Measurements from ENCODE around the gene PLEKHJ1. TPM values are rescaled to one million over a fixed set of nuclear protein-coding genes. Genes with fewer than 3 reads are reported as not detected.

PLEKHJ1 gene
- total RNA-seq, 1 donor from 2014 or later: 78.3 TPM

DNA sequence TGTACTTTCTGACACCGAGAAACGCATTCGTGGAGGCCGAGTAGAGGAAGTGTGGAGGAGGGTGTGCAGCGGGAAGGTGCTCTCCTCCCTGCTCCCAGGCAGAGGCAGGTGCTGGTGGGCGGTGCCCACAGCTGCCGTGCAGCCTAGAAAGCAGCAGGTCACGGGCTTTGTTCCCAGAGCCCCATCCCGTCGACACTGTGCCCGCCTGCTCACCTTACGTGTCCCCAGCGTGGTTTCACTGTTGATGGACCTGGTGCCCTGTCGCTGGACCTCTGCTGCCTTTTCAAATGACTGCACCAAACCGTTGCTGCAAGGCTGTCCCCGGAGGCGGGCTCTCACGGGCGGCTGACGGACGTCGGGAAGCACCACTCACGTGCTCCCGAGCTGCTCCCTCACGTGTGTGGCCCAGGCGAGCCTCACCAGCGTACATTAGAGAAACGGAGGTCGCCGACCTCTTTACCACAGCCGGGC is 20.8 kb downstream of the PLEKHJ1 start:
- no peak for TF ChIP-seq EZH2 (IDR thresholded peaks at IDR 0.05; ENCODE audit: insufficient read depth, low read length)
- TF ChIP-seq, protein P1, sequence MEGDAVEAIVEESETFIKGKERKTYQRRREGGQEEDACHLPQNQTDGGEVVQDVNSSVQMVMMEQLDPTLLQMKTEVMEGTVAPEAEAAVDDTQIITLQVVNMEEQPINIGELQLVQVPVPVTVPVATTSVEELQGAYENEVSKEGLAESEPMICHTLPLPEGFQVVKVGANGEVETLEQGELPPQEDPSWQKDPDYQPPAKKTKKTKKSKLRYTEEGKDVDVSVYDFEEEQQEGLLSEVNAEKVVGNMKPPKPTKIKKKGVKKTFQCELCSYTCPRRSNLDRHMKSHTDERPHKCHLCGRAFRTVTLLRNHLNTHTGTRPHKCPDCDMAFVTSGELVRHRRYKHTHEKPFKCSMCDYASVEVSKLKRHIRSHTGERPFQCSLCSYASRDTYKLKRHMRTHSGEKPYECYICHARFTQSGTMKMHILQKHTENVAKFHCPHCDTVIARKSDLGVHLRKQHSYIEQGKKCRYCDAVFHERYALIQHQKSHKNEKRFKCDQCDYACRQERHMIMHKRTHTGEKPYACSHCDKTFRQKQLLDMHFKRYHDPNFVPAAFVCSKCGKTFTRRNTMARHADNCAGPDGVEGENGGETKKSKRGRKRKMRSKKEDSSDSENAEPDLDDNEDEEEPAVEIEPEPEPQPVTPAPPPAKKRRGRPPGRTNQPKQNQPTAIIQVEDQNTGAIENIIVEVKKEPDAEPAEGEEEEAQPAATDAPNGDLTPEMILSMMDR (IDR thresholded peaks at IDR 0.05; ENCODE audit: insufficient read depth, low read depth, low read length): no peak
- no peak overlapping the region for H3K4me2 ChIP-seq (ENCODE audit: low read length)
- Mint-ChIP-seq H3K36me3 (ENCODE audit: low read depth, unreplicated experiment) (peaks cover 14% of the 10 kb centered on the region), H3K9me3 (ENCODE audit: unreplicated experiment) (no peaks in the 10 kb centered on the region), H3K27me3 (ENCODE audit: low read depth, unreplicated experiment) (no peaks in the 10 kb centered on the region), H3K4me1 (ENCODE audit: low read depth, unreplicated experiment) (peaks cover 2% of the 10 kb centered on the region), H3K27ac (ENCODE audit: unreplicated experiment) (no peak overlapping the region), H3K4me3 (ENCODE audit: unreplicated experiment) (no peak overlapping the region)
- H4K20me1 ChIP-seq (ENCODE audit: insufficient read depth, low read length): peaks cover 27% of the 10 kb centered on the region
- FAIRE-seq (no peak), DNase-seq (ENCODE audit: low read depth) (no peak)
- H3K79me2 ChIP-seq (ENCODE audit: insufficient read depth, low read length): peaks cover 3% of the 10 kb centered on the region
- H3K9me3 ChIP-seq (ENCODE audit: insufficient read depth, low read depth, low read length): no peaks in the 10 kb centered on the region
- peaks cover 21% of the 10 kb centered on the region for H3K36me3 ChIP-seq (ENCODE audit: insufficient read depth, low read length)
- H3K27ac ChIP-seq (ENCODE audit: low read depth, low read length): no peak overlapping the region
- H3K27me3 ChIP-seq (ENCODE audit: insufficient read depth, low read length): no peaks in the 10 kb centered on the region
- H3K4me3 ChIP-seq (ENCODE audit: insufficient read depth, low read depth, low read length): no peak overlapping the region
- H3K9ac ChIP-seq (ENCODE audit: low read length): no peak overlapping the region
- no peak overlapping the region for H2AFZ ChIP-seq (ENCODE audit: low read depth, low read length)
- H3K4me1 ChIP-seq (ENCODE audit: insufficient read depth, low read length): no peaks in the 10 kb centered on the region

DNA sequence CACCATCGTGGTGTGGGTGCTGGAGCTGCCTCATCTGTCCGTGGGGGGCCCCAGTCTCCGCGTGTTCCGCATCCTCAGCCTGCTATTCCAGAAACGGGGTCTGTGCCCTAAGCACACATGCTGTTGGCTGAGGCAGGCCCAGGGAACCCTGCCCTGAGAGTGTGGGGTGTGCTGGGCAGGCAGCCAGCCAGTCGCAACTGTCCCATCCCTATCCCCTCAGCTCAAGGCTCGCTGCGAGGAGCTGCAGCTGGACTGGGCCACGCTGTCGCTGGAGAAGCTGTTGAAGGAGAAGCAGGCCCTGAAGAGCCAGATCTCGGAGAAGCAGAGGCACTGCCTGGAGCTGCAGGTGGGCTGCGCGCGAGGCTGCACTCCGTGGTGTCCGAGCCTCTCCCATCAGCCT is 21.9 kb downstream of the PLEKHJ1 start:
- no peak overlapping the region for H3K9ac ChIP-seq (ENCODE audit: low read length)
- FAIRE-seq: no peak
- no peak overlapping the region for H2AFZ ChIP-seq (ENCODE audit: low read depth, low read length)
- H3K27ac ChIP-seq (ENCODE audit: low read depth, low read length): no peak overlapping the region
- H3K9me3 Mint-ChIP-seq (ENCODE audit: unreplicated experiment): no peaks in the 10 kb centered on the region
- peaks cover 3% of the 10 kb centered on the region for H3K79me2 ChIP-seq (ENCODE audit: insufficient read depth, low read length)
- H3K27me3 Mint-ChIP-seq (ENCODE audit: low read depth, unreplicated experiment): no peaks in the 10 kb centered on the region
- no peak overlapping the region for H3K4me3 Mint-ChIP-seq (ENCODE audit: unreplicated experiment)
- no peak overlapping the region for H3K4me2 ChIP-seq (ENCODE audit: low read length)
- H3K36me3 ChIP-seq (ENCODE audit: insufficient read depth, low read length): peaks cover 19% of the 10 kb centered on the region
- peaks cover 26% of the 10 kb centered on the region for H4K20me1 ChIP-seq (ENCODE audit: insufficient read depth, low read length)
- H3K4me3 ChIP-seq (ENCODE audit: insufficient read depth, low read depth, low read length): no peak overlapping the region
- TF ChIP-seq, protein P1 (IDR thresholded peaks at IDR 0.05; ENCODE audit: insufficient read depth, low read depth, low read length): no peak
- TF ChIP-seq EZH2 (IDR thresholded peaks at IDR 0.05; ENCODE audit: insufficient read depth, low read length): no peak
- H3K9me3 ChIP-seq (ENCODE audit: insufficient read depth, low read depth, low read length): no peaks in the 10 kb centered on the region
- no peaks in the 10 kb centered on the region for H3K27me3 ChIP-seq (ENCODE audit: insufficient read depth, low read length)
- peaks cover 14% of the 10 kb centered on the region for H3K36me3 Mint-ChIP-seq (ENCODE audit: low read depth, unreplicated experiment)
- H3K4me1 Mint-ChIP-seq (ENCODE audit: low read depth, unreplicated experiment): peaks cover 2% of the 10 kb centered on the region
- no peaks in the 10 kb centered on the region for H3K4me1 ChIP-seq (ENCODE audit: insufficient read depth, low read length)
- DNase-seq (ENCODE audit: low read depth): no peak
- H3K27ac Mint-ChIP-seq (ENCODE audit: unreplicated experiment): no peak overlapping the region

DNA sequence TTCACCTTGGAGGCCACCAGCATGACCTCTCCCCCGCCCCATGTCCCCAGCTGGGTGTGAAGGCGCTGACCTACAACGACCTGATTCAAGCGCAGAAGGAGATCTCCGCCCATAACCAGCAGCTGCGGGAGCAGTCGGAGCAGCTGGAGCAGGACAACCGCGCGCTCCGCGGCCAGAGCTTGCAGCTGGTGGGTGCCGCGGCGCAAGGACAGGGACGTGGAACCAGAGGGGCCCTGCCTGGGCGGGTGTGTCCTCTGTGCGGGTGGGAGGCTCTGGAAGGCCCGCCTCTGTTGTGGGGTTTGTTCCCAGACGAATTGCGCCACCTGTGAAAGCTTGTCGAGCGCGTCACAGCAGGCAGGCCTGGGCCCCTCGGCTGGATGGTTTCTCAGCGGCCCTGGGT is 22.3 kb downstream of the PLEKHJ1 start:
- Mint-ChIP-seq H3K27me3 (ENCODE audit: low read depth, unreplicated experiment) (no peaks in the 10 kb centered on the region), H3K27ac (ENCODE audit: unreplicated experiment) (no peak overlapping the region), H3K4me1 (ENCODE audit: low read depth, unreplicated experiment) (peaks cover 2% of the 10 kb centered on the region), H3K36me3 (ENCODE audit: low read depth, unreplicated experiment) (peaks cover 14% of the 10 kb centered on the region), H3K4me3 (ENCODE audit: unreplicated experiment) (no peak overlapping the region), H3K9me3 (ENCODE audit: unreplicated experiment) (no peaks in the 10 kb centered on the region)
- no peak overlapping the region for H3K27ac ChIP-seq (ENCODE audit: low read depth, low read length)
- H3K36me3 ChIP-seq (ENCODE audit: insufficient read depth, low read length): peaks cover 19% of the 10 kb centered on the region
- H2AFZ ChIP-seq (ENCODE audit: low read depth, low read length): no peak overlapping the region
- H3K4me2 ChIP-seq (ENCODE audit: low read length): no peak overlapping the region
- FAIRE-seq (no peak), DNase-seq (ENCODE audit: low read depth) (no peak)
- peaks cover 29% of the 10 kb centered on the region for H4K20me1 ChIP-seq (ENCODE audit: insufficient read depth, low read length)
- H3K79me2 ChIP-seq (ENCODE audit: insufficient read depth, low read length): peaks cover 3% of the 10 kb centered on the region
- H3K9ac ChIP-seq (ENCODE audit: low read length): no peak overlapping the region
- no peaks in the 10 kb centered on the region for H3K27me3 ChIP-seq (ENCODE audit: insufficient read depth, low read length)
- peaks cover 4% of the 10 kb centered on the region for H3K4me1 ChIP-seq (ENCODE audit: insufficient read depth, low read length)
- TF ChIP-seq EZH2 (IDR thresholded peaks at IDR 0.05; ENCODE audit: insufficient read depth, low read length): no peak
- TF ChIP-seq, protein P1 (IDR thresholded peaks at IDR 0.05; ENCODE audit: insufficient read depth, low read depth, low read length): no peak
- no peaks in the 10 kb centered on the region for H3K9me3 ChIP-seq (ENCODE audit: insufficient read depth, low read depth, low read length)
- H3K4me3 ChIP-seq (ENCODE audit: insufficient read depth, low read depth, low read length): no peak overlapping the region

Measured in astrocyte (in vitro differentiated cells and primary cell).